AG10803 (cell line): ENCODE results near the gene RCSD1.

ENCODE experiments used
- DNase-seq: peaks from one replicate; pipeline ENCODE4 v3.0.0; 2010; ENCODE audit warnings: low read depth
- H3K4me3 ChIP-seq: 2 replicates; pipeline ENCODE4 v1.5.1; 2011; ENCODE audit warnings: mild to moderate bottlenecking, low read length, control low read depth
- CTCF ChIP-seq: conservative IDR thresholded peaks from 2 replicates; pipeline ENCODE4 v1.5.1; 2011; ENCODE audit warnings: mild to moderate bottlenecking, low read length, control low read depth, inconsistent platforms

Gene RCSD1

GRCh38 chr1:167650269-167651160 lies 20.5 kb downstream of the RCSD1 start:
- H3K4me3 ChIP-seq: no peak overlapping the region
- no peak for DNase-seq
- no peak for TF ChIP-seq CTCF

- no peak overlapping the region for H3K4me3 ChIP-seq
- no peak for DNase-seq
- no peak for TF ChIP-seq CTCF
These were observed 21.2 kb downstream of the RCSD1 start for GRCh38 chr1:167651161-167651693.

GRCh38 chr1:167654975-167655575 lies 25.0 kb downstream of the RCSD1 start:
- TF ChIP-seq CTCF: no peak
- no peak overlapping the region for H3K4me3 ChIP-seq

GRCh38 chr1:167656657-167657056 lies 26.6 kb downstream of the RCSD1 start:
- DNase-seq: no peak
- H3K4me3 ChIP-seq: no peak overlapping the region

More at GRCh38 chr1:167654975-167655575, 25.0 kb downstream of the RCSD1 start:
- no peak for DNase-seq

GRCh38 chr1:167658574-167659328 lies 28.7 kb downstream of the RCSD1 start:
- no peak for TF ChIP-seq CTCF
- no peak overlapping the region for H3K4me3 ChIP-seq
- DNase-seq: no peak

More at GRCh38 chr1:167656657-167657056, 26.6 kb downstream of the RCSD1 start:
- no peak for TF ChIP-seq CTCF

GRCh38 chr1:167659450-167659849 lies 29.4 kb downstream of the RCSD1 start:
- no peak for DNase-seq
- no peak overlapping the region for H3K4me3 ChIP-seq
- no peak for TF ChIP-seq CTCF
